HCT116 (cell line): ENCODE results near the gene PRKG1. TPM values are rescaled to one million over a fixed set of nuclear protein-coding genes. Genes with fewer than 3 reads are reported as not detected.

ENCODE experiments used
- ATAC-seq: fragments of 200-7000 bp; cut with Tn5 transposase; 2 replicates; pipeline ENCODE4 v1.9.1; 2020; ENCODE audit warnings: mild to moderate bottlenecking, moderate library complexity
- BruUV-seq: library from RNA; stranded (reverse); fragments of 400-500 nt; replicated peaks from 2 replicates; lab custom pipeline; 2021; lab: Mats Ljungman, UMichigan
- CTCF ChIA-PET: fragments of 300-600 bp; sonication (Branson Sonifier 250); formaldehyde crosslinking; loops from one replicate; lab custom pipeline; 2021; ENCODE audit warnings: antibody characterized with exemption; lab: Charles Lee
- POLR2A ChIA-PET: fragments of 300-600, 350-600 bp; sonication (Branson Sonifier 250); formaldehyde crosslinking; loops from one replicate; lab custom pipeline; 2021; ENCODE audit warnings: antibody characterized with exemption; lab: Charles Lee
- RAD21 ChIA-PET, 2 experiments: fragments of 300-600 bp; sonication (Branson Sonifier 250); formaldehyde crosslinking; loops; one replicate each; lab custom pipeline; 2023; ENCODE audit warnings: low total read pairs in 2 of 2; ENCODE audit not compliant: uncharacterized antibody in 2 of 2, unreplicated experiment in 2 of 2, low non-redundant PET in 1 of 2; lab: Charles Lee
- DNase-seq: peaks from one replicate; pipeline ENCODE4 v3.0.0-alpha.2; 2010; ENCODE audit warnings: low read depth, low spot score
- H2AFZ ChIP-seq: fragments of 200-600 bp; shearing (Covaris generic), sonication (generic); 2 replicates; pipeline ENCODE4 v1.6.1; 2017; ENCODE audit warnings: low read depth, mixed run types, mixed read lengths, antibody characterized with exemption, low read length; ENCODE audit not compliant: poor library complexity, severe bottlenecking
- H3K27ac ChIP-seq: 2 replicates; pipeline ENCODE4 v1.5.1; 2012; ENCODE audit warnings: low read depth, low read length
- H3K27me3 ChIP-seq: fragments of 200-600 bp; sonication (generic); 2 replicates; pipeline ENCODE4 v1.6.1; 2016; ENCODE audit warnings: mixed run types, low read length, mixed read lengths; ENCODE audit not compliant: insufficient read depth
- H3K36me3 ChIP-seq, 2 experiments: fragments of 200-500 bp in 1 of 2; fragments of 200-600 bp in 1 of 2; sonication (Bioruptor generic) in 1 of 2; sonication (generic) in 1 of 2; 2 replicates each; pipeline versions ENCODE4 v1.5.1 to v1.6.1; 2014 to 2016; ENCODE audit warnings: low read length in 2 of 2, inconsistent platforms in 1 of 2, mixed read lengths in 1 of 2, mixed run types in 1 of 2; ENCODE audit not compliant: insufficient read depth in 2 of 2, control insufficient read depth in 1 of 2
- H3K4me1 ChIP-seq, 2 experiments: fragments of 200-600 bp in 1 of 2; sonication (generic) in 1 of 2; 2 replicates each; pipeline versions ENCODE4 v1.5.1 to v1.6.1; 2012 to 2017; ENCODE audit warnings: low read length in 2 of 2, inconsistent platforms in 1 of 2, mild to moderate bottlenecking in 1 of 2, mixed read lengths in 1 of 2, mixed run types in 1 of 2, moderate library complexity in 1 of 2; ENCODE audit not compliant: insufficient read depth in 2 of 2, control insufficient read depth in 1 of 2
- H3K4me2 ChIP-seq: fragments of 200-600 bp; sonication (generic); 2 replicates; pipeline ENCODE4 v1.6.1; 2017; ENCODE audit warnings: mixed run types, low read length, mixed read lengths
- H3K4me3 ChIP-seq, 2 experiments: fragments of 200-600 bp in 1 of 2; sonication (generic) in 1 of 2; replicated peaks in 1 of 2; 2 replicates each; pipeline ENCODE4 v1.5.1; 2011 to 2016; ENCODE audit warnings: low read length in 2 of 2, control low read depth in 1 of 2, low read depth in 1 of 2, mild to moderate bottlenecking in 1 of 2, mixed read lengths in 1 of 2, mixed run types in 1 of 2
- H3K79me2 ChIP-seq: fragments of 200-600 bp; sonication (generic); 2 replicates; pipeline ENCODE4 v1.6.1; 2017; ENCODE audit warnings: mild to moderate bottlenecking, mixed run types, low read length, moderate library complexity, mixed read lengths; ENCODE audit not compliant: insufficient read depth
- H3K9ac ChIP-seq: fragments of 200-600 bp; sonication (generic); 2 replicates; pipeline ENCODE4 v1.6.1; 2016; ENCODE audit warnings: low read length, mixed read lengths
- H3K9me2 ChIP-seq: fragments of 200-600 bp; sonication (generic), shearing (Covaris generic); 2 replicates; pipeline ENCODE4 v1.6.1; 2017; ENCODE audit warnings: mixed run types, mild to moderate bottlenecking, moderate library complexity; ENCODE audit not compliant: insufficient read depth
- H3K9me3 ChIP-seq, 2 experiments: fragments of 200-500 bp in 1 of 2; fragments of 200-600 bp in 1 of 2; sonication (Bioruptor generic) in 1 of 2; sonication (generic) in 1 of 2; 2 replicates each; pipeline ENCODE4 v1.6.1; 2014 to 2017; ENCODE audit warnings: low read length in 2 of 2, mixed read lengths in 2 of 2, inconsistent platforms in 1 of 2, low read depth in 1 of 2, mild to moderate bottlenecking in 1 of 2, mixed run types in 1 of 2, moderate library complexity in 1 of 2; ENCODE audit not compliant: control insufficient read depth in 1 of 2, insufficient read depth in 1 of 2
- H4K20me1 ChIP-seq: fragments of 200-600 bp; sonication (generic), shearing (Covaris generic); 2 replicates; pipeline ENCODE4 v1.6.1; 2017; ENCODE audit warnings: mixed run types, mild to moderate bottlenecking, moderate library complexity; ENCODE audit not compliant: insufficient read depth
- ATF3 ChIP-seq: IDR thresholded peaks from 2 replicates; pipeline ENCODE4 v1.6.1; 2012
- CEBPB ChIP-seq: IDR thresholded peaks from 2 replicates; pipeline ENCODE4 v1.6.1; 2012; ENCODE audit warnings: low read depth
- EGR1 ChIP-seq: IDR thresholded peaks from 2 replicates; pipeline ENCODE4 v1.6.1; 2012; ENCODE audit warnings: low read depth
- EZH2phosphoT487 ChIP-seq: fragments of 200-600 bp; IDR thresholded peaks from 2 replicates; pipeline ENCODE4 v1.6.1; 2018; ENCODE audit warnings: antibody characterized with exemption, borderline replicate concordance
- FOSL1 ChIP-seq: IDR thresholded peaks from 2 replicates; pipeline ENCODE4 v1.6.1; 2012; ENCODE audit warnings: low read depth
- JUND ChIP-seq: IDR thresholded peaks from 2 replicates; pipeline ENCODE4 v1.6.1; 2012
- POLR2A ChIP-seq: IDR thresholded peaks from 2 replicates; pipeline ENCODE4 v1.7.0; 2011; ENCODE audit warnings: borderline replicate concordance; ENCODE audit not compliant: insufficient read depth, insufficient read length; ENCODE audit errors: extremely low read depth
- POLR2AphosphoS5 ChIP-seq: IDR thresholded peaks from 2 replicates; pipeline ENCODE4 v1.6.1; 2011; ENCODE audit warnings: mild to moderate bottlenecking, low read depth, low read length, moderate library complexity
- RAD21 ChIP-seq: IDR thresholded peaks from 2 replicates; pipeline ENCODE4 v1.6.1; 2012; ENCODE audit warnings: low read depth, mild to moderate bottlenecking
- REST ChIP-seq: IDR thresholded peaks from 2 replicates; pipeline ENCODE4 v1.6.1; 2012; ENCODE audit warnings: low read depth
- SP1 ChIP-seq: IDR thresholded peaks from 2 replicates; pipeline ENCODE4 v1.6.1; 2012; ENCODE audit warnings: low read depth
- TCF7L2 ChIP-seq: IDR thresholded peaks from 2 replicates; pipeline ENCODE4 v1.7.0; 2011; ENCODE audit warnings: borderline replicate concordance, inconsistent platforms; ENCODE audit not compliant: insufficient read depth, insufficient read length; ENCODE audit errors: extremely low read depth
- ZNF274 ChIP-seq: fragments of 200-500 bp; sonication (Bioruptor generic); IDR thresholded peaks from 2 replicates; pipeline ENCODE4 v1.6.1; 2014; ENCODE audit warnings: mild to moderate bottlenecking, low read depth, low read length, inconsistent platforms
- intact Hi-C: fragments of 100-400 bp; cut with micrococcal nuclease; formaldehyde crosslinking; loops from 2 replicates; pipeline ENCODE4 v1.10.0; 2022
- total RNA-seq: library from RNA; stranded (reverse); gene quantifications from one replicate; pipeline ENCODE4 v1.2.1, GENCODE V29; 2021; ENCODE audit not compliant: unreplicated experiment
- TF ChIP-seq, protein P1 (sequence below), 3 experiments: fragments of 200-600 bp in 1 of 3; sonication (generic) in 1 of 3; IDR thresholded peaks in 2 of 3; conservative IDR thresholded peaks in 1 of 3; 2 replicates each; pipeline ENCODE4 v1.5.1; 2012 to 2017; ENCODE audit warnings: low read depth in 2 of 3, low read length in 2 of 3, antibody characterized with exemption in 1 of 3, borderline replicate concordance in 1 of 3, control low read depth in 1 of 3, mild to moderate bottlenecking in 1 of 3, mixed read lengths in 1 of 3, mixed run types in 1 of 3, moderate library complexity in 1 of 3; ENCODE audit not compliant: insufficient read depth in 1 of 3
- TF ChIP-seq, protein P2 (sequence below): IDR thresholded peaks from 2 replicates; pipeline ENCODE4 v1.6.1; 2012

PRKG1 gene
- total RNA-seq, 1 experiment from 2014 or later = 1.4 TPM

DNA sequence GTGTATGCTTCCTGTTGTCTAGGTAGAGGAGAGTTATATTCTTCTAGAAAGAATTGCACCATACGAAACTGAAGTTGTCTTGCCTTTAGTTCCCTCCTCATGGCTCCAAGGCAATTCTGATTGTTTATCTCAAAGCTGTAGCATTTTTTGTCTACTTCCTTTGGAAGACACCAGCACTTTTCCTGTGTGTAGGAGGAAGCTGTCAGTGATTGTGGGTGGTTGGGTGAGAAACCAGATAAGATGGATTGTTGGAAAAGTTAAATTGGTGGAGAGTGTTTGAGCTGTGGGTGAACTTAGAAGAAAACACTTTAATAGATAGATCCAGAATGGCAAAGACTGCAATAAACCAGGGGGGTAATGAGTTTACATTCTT, 637.2 kb downstream of the PRKG1 start:
- RAD21 ChIA-PET = no interaction called here
- Histone ChIP-seq H3K79me2 (no peaks in the 10 kb centered on the region), H3K9me2 (no peaks in the 10 kb centered on the region), H3K4me1 (no peaks in the 10 kb centered on the region), H3K9me3 (no peaks in the 10 kb centered on the region), H3K27ac (no peak overlapping the region), H3K27me3 (peaks cover 30% of the 10 kb centered on the region), H3K4me2 (no peak overlapping the region), H4K20me1 (no peaks in the 10 kb centered on the region)
- intact Hi-C loops = no loop called here
- ATAC-seq (no peak), DNase-seq (no peak)
- no TSS peak for BruUV-seq
- POLR2A ChIA-PET = no interaction called here
- CTCF ChIA-PET = no interaction called here
- no peak for TF ChIP-seq TCF7L2
- TF ChIP-seq, all 23 proteins: peak for 0
- Histone ChIP-seq H3K9ac (no peak overlapping the region), H2AFZ (no peak overlapping the region), H3K4me3 (no peak overlapping the region), H3K36me3 (no peaks in the 10 kb centered on the region)

- no peak for DNase-seq
- Histone ChIP-seq H3K27ac (no peak overlapping the region), H3K4me1 (no peaks in the 10 kb centered on the region), H3K4me2 (no peak overlapping the region), H3K9ac (no peak overlapping the region), H3K79me2 (no peaks in the 10 kb centered on the region), H4K20me1 (no peaks in the 10 kb centered on the region), H3K27me3 (peaks cover 13% of the 10 kb centered on the region; the same call in 1 of the 2 replicates), H3K9me2 (no peaks in the 10 kb centered on the region), H3K36me3 (no peaks in the 10 kb centered on the region), H3K9me3 (no peaks in the 10 kb centered on the region), H2AFZ (no peak overlapping the region), H3K4me3 (no peak overlapping the region)
- ChIA-PET RAD21 (no interaction called here), CTCF (no interaction called here), POLR2A (no interaction called here)
- ATAC-seq = no peak
- intact Hi-C loops = no loop called here
- no TSS peak for BruUV-seq
- no peak for TF ChIP-seq CEBPB
- TF ChIP-seq TCF7L2 = no peak
- no peak for TF ChIP-seq REST
- TF ChIP-seq JUND = no peak
- TF ChIP-seq EGR1 = no peak
- no peak for TF ChIP-seq RAD21
- TF ChIP-seq POLR2A = no peak
- TF ChIP-seq ATF3 = no peak
- TF ChIP-seq FOSL1 = no peak
- no peak for TF ChIP-seq POLR2AphosphoS5
- TF ChIP-seq, protein P1, sequence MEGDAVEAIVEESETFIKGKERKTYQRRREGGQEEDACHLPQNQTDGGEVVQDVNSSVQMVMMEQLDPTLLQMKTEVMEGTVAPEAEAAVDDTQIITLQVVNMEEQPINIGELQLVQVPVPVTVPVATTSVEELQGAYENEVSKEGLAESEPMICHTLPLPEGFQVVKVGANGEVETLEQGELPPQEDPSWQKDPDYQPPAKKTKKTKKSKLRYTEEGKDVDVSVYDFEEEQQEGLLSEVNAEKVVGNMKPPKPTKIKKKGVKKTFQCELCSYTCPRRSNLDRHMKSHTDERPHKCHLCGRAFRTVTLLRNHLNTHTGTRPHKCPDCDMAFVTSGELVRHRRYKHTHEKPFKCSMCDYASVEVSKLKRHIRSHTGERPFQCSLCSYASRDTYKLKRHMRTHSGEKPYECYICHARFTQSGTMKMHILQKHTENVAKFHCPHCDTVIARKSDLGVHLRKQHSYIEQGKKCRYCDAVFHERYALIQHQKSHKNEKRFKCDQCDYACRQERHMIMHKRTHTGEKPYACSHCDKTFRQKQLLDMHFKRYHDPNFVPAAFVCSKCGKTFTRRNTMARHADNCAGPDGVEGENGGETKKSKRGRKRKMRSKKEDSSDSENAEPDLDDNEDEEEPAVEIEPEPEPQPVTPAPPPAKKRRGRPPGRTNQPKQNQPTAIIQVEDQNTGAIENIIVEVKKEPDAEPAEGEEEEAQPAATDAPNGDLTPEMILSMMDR (IDR thresholded peaks at IDR 0.05 in 2 of 3, conservative IDR thresholded peaks at IDR 0.05 in 1 of 3; ENCODE audit: borderline replicate concordance in 1 of 3, insufficient read depth in 1 of 3, low read depth in 2 of 3, low read length in 2 of 3) = no peak
- TF ChIP-seq EZH2phosphoT487 = no peak
- TF ChIP-seq, protein P2, sequence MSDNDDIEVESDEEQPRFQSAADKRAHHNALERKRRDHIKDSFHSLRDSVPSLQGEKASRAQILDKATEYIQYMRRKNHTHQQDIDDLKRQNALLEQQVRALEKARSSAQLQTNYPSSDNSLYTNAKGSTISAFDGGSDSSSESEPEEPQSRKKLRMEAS = no peak
- TF ChIP-seq SP1 = no peak
- no peak for TF ChIP-seq ZNF274
Observed at GRCh38 chr10:51716981-51717380, 642.7 kb downstream of the PRKG1 start.
